Activated CD4-positive, alpha-beta T cell treated with anti-CD3 and anti-CD28 coated beads, Interleukin-2, amount 50 U/mL, for 16 hours (primary cell): ENCODE measurements around the gene SH3PXD2A.

Experiments used
- DNase-seq: peaks from one replicate; pipeline ENCODE4 v3.0.0-alpha.2; 2020

Gene SH3PXD2A

DNA sequence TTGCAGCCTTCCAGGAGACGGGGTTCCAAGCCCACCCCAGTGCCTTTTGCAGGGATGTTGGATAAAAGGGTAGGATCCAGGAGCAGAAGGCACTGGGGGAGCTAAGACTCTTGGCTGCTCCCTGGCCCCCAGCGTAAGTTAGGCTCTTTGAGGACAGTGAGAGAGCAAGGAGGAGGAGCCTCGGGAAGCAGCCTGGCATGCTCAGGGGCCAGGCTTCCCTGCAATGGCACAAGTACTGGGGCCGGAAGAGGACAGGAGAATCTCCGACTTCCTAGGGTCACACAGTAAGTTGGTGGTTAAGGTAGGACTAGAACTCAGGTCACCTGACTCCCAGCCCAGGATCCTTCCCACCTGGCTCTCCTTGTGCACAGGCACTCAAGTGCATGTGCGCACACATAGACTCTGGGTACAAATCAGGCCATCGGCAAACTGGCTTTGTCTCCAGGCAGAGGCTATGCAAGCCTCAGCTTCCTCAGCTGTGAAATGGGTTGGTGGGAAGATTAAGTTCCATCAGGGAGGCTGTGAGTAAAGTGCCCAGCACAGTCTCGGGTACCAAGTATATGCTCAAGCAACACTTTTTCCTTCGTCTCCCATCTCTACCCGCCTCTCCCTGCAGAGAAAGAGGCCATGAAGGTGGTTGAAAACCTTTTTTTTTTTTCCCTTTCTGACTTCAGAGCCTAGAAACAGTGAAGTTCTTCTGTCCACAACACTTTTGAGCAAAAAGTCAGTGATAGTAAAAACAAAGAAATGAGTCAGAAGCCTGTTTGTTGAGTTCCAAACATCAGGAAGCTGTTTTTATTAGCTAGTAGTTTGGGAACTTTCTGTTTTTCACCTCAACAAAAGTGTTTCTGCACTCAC, 282.8 kb downstream of the SH3PXD2A start:
- DNase-seq = no peak

- DNase-seq = no peak
Measured at GRCh38 chr10:103571656-103571975, 283.8 kb downstream of the SH3PXD2A start.

GRCh38 chr10:103570844-103571655, 284.3 kb downstream of the SH3PXD2A start:
- DNase-seq = no peak

GRCh38 chr10:103569896-103570295, 285.5 kb downstream of the SH3PXD2A start:
- DNase-seq = no peak

GRCh38 chr10:103568505-103568904, 286.9 kb downstream of the SH3PXD2A start:
- no peak for DNase-seq

GRCh38 chr10:103566536-103566935, 288.8 kb downstream of the SH3PXD2A start:
- DNase-seq = no peak

GRCh38 chr10:103564776-103565520, 290.4 kb downstream of the SH3PXD2A start:
- DNase-seq = peak; percentile 31

DNA sequence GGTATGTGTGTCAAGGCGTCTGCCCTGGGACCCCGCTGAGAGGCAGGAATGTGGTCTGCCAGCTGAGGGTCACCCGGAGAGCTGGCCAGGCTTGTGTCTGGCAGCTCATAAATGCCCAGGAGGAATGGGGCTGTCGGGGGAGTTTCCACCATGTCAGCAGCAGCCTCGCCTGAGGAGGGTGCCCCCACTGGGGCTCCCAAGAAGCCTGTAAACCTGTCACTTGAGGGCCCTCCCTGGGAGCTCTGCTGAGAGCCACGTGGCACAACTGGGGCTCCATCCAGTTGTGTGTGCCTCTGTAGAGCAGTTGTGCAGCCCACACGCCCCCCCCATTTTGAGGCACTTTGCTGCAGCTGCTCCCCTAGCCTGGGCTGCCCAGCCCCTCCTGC, 291.3 kb downstream of the SH3PXD2A start:
- no peak for DNase-seq

DNA sequence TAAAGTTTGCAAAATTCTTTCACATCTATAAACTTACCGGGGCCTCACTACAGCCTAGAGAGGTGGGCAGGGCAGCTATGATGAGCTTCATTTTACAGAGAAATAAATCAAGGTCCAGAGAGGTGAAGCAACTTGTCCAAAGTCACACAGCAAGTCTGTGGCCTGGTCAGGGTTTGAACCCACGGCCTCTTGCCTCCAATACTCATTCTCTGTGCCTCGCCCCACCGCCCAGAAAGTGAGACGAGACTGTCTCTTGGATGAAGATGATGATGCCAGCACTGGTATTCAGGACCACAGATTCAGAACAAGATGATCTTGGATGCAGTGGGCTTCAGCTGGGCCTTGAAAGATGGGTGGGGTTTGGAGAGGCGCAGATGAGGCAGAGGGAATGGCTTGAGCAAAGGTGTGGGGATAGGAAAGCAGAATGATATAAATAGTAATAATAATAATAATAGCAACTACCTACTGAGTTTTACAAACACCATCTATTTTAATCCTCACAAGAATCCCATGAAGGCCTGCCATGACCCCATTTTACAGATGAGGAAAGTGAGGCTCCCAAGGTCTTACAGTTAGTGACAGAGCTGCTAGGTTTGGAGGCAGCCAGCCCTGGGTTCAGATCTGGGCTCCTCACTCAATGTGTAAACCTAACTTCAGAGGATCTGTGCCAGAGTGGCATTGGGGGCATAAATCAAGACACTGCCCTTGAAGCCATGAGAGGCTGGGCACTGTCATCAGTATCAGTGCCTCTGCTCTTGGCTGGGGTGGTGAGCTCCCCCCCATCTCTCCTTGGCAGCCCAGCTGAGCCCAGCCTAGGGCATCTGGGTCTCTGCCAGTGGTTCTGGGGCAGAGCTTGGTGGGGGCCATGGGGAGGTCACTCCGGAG, 291.9 kb downstream of the SH3PXD2A start:
- no peak for DNase-seq

DNA sequence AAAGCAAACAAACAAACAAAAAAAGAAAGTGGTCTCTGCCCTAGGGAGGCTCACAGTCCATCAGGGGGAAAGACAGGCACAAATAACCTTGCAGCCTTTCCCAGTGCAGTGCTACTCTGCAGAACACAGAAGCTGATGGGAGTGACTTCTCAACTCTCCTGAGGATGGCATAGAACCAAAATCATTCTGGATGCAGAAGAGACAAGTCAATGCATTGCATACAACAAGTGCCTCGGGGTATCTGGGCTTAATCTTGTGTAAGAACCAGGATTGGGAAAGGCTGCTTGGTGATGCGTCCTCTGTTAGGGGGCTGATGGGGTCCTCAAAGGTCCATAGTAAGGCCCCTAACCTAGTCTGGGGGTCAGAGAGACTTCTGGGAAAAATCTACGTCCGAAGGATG, 293.0 kb downstream of the SH3PXD2A start:
- no peak for DNase-seq

- DNase-seq = no peak
Measured at GRCh38 chr10:103560886-103561285, 294.5 kb downstream of the SH3PXD2A start.

DNA sequence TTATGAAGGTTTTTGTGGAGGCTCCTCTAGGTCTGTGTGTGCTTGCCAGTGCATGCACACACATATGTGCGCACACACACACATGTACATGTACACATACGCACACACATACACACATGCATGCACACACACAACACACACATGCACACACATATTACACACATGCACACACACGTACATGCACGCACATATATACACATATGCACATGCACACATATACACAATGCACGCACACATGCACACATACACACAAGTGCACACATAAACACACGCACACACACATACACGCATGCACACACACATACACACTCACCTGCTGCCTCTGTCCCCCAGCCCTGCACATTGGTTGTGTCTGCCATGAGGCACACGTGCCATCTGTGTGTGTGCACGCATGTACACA, 295.6 kb downstream of the SH3PXD2A start:
- DNase-seq = no peak

GRCh38 chr10:103558911-103559310, 296.5 kb downstream of the SH3PXD2A start:
- no peak for DNase-seq

- no peak for DNase-seq
Measured at GRCh38 chr10:103557455-103557854, 297.9 kb downstream of the SH3PXD2A start.

GRCh38 chr10:103556383-103557007, 298.9 kb downstream of the SH3PXD2A start:
- no peak for DNase-seq

GRCh38 chr10:103555712-103556111, 299.7 kb downstream of the SH3PXD2A start:
- no peak for DNase-seq

- no peak for DNase-seq
Measured at GRCh38 chr10:103555325-103555649, 300.1 kb downstream of the SH3PXD2A start.

DNA sequence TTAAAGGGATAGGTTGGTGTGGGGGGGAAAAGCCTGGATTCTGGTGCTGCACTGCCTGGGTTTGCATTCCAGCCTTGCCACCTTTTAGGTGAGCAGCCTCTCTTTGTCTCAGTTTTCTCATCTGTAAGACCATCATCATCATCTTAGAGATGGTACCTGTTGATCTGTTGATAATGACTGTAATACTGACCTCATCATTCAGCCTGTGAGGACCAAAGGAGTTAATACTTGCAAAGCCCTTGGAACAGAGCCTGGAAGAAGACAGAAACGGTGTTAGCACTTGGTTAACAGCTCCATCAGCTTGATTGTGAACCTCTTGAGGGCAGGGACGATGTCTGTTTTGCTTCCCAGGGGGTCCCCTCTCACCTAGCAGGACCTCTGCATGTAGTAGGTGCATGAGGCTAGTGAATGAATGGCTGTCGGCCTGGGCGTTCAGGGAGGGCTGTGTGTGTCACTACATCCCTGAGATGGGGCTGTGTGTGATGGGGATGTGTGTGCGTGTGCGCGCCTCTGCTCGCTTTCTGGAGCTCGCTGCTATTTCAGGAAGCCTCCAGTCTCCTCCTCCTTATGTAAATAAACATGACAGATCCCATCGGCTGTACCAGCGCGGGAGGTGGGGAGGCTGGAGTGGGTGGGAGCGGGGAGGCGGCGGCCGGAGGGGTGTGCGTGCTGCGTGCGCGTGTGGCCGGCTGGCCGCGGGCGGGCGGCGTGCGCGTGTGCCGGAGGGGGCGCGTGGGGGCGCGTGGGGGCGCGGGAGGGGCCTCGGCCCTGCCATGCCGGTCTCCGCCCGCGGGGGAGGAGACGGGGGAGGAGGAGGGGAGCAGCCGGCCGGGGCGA, 300.7 kb downstream of the SH3PXD2A start:
- no peak for DNase-seq

GRCh38 chr10:103553743-103554487, 301.5 kb downstream of the SH3PXD2A start:
- peak; percentile 37 for DNase-seq
